NCI-H2029 (cell line): ENCODE measurements around the gene RIPOR3.
"Not testable (repeated sequence)": the region's sequence is repeated elsewhere in the genome, so short reads cannot be mapped to it uniquely, and the experiment has no call there.

ENCODE experiments used
- DNase-seq: peaks from one replicate; lab custom pipeline; 2025; lab: John Stamatoyannopoulos, UW

The RIPOR3 gene

DNA sequence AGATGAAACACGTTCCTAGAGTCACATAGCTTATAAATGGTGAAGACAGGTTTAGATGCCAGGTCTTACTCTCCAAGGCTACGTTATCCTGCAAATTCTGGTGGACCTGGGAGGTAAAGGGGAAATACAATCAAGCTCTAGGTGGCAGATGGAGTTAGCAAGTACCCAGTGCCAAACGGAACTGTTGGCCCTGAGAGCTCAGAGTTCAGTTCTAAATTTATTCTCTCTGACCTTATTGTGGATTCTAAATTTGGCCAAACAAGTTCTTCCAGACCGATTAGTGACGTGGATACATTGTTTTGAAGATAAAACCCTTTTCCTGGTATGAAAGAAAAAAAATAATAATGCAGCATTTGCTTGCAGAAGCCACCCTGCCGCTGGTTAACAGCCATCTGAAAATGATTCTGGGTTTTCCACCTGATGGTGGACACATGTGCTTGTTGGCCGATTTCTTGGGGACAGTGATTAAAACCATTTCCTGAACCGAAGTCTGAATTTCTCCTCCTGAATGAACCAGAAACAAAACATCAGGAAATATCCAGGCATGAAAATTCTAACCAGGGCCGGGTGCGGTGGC is 32.5 kb downstream of the RIPOR3 start:
- no peak for DNase-seq

DNA sequence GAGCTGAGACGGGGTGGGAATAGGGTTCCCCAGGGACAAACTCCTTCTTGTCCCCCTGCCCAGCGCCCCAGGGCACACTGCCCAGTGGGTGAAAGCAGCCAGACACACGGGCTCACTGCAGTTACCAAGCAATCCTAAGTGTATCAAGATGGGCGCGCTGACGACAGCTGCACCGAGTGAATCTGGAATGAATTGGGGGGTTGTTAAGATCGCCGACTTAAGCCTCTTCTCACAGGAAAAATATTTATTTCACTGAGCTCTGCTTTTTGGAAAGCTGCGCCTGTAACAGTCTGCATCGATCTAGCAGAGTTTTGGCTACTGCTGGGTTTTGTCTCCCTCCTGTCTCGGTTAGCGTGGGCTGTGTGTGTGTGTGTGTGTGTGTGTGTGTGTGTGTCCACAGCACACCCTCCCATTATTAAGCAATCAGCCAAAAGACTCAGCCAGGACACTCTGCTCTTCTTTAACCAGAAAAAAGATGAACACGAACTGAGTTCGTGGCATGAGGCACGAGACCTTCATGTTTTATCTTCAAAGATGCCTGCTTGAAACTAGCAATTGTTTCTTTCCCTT is 35.9 kb downstream of the RIPOR3 start:
- DNase-seq: no peak

GRCh38 chr20:50654904-50655303 is 36.4 kb downstream of the RIPOR3 start:
- DNase-seq: no peak

GRCh38 chr20:50652702-50653294 is 38.5 kb downstream of the RIPOR3 start:
- no peak for DNase-seq

DNA sequence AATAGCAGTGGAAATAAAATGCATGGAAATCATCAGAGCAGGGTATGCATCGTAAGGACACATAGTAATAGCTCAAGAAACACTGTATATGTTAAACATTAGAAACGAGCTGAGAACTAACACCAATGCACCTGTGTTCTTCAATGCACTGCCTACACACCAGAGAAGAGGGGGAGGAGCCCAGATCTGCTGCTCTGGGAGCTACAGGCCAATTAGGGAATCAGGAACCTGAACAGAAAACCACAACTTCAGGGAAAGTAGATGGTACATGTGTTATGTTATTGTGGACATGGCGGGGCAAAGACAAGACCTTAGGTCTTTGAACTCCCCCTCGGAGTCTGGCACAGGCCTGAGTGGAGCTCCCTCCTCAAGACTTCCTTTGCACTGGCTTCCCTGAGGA is 39.7 kb downstream of the RIPOR3 start:
- DNase-seq: no peak

- DNase-seq: no peak
These were observed 41.8 kb downstream of the RIPOR3 start for GRCh38 chr20:50649590-50649989.

DNA sequence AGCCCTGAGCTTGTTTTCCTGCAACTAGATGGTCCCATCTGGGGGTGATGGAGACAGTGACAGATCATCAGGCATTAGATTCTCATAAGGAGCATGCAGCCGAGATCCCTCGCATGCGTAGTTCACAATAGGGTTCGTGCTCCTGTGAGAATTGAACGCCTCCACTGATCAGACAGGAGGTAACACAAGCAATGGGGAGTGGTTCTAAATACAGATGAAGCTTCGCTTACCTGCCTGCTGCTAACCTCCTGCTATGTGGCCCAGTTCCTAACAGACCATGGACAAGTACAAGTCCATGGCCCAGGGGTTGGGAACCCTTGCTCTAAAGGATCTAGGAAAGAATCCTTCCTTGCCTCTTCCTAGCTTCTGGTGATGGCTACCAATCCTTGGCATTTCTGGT is 42.7 kb downstream of the RIPOR3 start:
- DNase-seq: no peak

DNA sequence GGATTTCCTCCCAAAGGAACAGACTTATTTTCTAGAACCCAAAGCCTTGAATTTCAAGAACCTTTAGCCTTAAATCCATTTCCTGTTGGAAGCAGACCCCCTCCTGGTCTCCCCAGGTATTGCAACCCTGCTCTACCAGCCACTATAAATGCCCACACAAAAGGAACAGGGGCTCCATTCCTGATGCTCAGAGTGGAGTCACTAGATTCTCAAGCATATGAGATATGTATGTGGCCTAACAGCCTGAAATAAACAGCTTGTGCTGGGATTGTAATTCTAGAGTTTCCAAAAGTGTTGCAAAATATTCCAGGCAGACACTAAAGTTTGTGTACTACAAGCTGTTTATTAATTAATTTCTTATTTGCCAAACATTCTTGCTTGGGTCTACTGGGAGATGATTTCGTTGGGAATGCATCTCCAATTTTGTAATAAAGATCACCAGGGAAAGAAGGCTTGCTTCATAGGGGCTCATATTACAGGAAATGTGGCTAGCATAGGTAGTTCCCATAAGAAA is 44.8 kb downstream of the RIPOR3 start:
- DNase-seq: no peak

GRCh38 chr20:50645253-50646068 is 45.9 kb downstream of the RIPOR3 start:
- peak; percentile 52 for DNase-seq

- DNase-seq: no peak
These were observed 49.0 kb downstream of the RIPOR3 start for GRCh38 chr20:50642288-50642803.

GRCh38 chr20:50641625-50642287 is 49.6 kb downstream of the RIPOR3 start:
- DNase-seq: not testable (repeated sequence)

DNA sequence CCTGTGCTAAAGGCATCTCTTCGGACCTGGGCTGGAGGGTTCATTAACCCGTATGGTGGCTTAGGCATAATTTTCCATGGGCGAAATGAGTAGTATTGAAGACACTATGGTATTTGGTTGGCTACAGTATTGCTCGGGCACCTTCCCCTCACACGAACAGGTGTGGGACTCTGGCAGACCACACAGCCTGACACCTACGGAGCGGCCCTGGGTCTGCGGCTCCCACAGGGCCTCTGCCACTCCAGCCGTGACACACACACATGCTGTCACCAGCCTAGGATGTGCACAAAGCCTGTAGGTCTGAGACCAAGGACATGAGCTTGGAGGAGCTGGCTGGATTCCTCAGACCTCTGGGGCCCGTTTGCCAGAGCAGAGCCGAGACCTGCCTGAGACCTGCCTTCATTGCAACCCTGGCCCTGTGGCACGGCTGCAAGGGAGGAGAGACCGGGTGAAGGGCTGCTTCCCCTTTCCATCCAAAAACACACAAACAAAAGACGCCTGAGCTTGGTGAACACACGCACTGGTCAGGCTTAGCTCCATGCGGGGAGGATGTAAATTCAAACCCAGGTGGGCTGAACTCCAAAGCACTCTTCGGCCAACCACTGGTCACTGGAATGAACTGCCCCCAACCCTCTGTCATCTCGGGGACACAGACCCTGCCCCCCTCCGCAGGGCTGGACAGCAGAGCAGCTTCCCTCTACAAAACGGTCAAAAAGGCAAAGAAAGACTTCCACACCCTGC is 51.2 kb downstream of the RIPOR3 start:
- not testable (repeated sequence) for DNase-seq

GRCh38 chr20:50638015-50638847 is 53.1 kb downstream of the RIPOR3 start:
- not testable (repeated sequence) for DNase-seq

DNA sequence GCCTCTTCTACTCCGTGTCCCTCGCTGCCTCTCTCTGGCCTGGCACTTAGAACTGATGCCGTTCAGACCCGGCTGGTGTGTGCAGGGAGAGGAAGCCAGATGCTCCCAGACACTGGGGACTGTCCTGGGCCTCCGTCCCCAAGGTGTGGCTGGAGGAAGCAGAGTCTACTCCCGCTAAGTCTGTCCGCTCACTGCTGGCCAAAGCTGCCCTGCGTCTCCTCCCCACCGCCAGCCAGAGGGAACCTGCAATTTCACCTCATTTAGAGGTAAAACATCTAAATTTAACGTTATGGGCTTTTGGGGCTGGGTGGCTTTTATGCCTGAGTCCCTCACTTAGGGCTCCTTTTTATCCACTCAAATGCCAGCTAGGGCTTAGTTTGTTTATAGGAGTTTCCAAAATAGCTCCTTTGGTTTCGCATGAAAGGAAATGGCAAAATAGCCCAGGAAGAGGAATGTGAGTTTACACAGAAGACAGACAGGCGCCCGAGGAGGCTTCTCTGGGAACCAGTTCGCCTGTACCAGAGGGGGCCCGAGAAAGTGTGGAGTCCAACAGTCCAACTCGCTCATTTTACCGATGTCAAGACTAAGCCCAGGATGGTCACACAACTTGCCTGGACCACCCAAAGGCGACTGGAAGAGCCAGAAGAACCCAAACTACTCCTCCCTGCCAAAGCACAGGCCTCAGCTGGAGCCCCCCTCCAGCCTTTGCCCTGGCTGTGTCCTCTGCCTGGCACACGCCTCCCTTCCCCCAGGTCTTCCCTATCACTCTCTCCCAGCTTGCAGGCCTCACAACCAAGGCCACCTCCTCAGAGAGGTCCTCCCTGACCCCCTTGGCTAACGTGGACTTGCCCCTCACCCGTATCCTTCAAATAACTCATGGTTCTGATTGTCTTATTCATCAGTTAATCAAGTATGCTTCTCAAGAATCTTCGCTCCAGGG is 54.5 kb downstream of the RIPOR3 start:
- no peak for DNase-seq

- peak; percentile 74 for DNase-seq
These were observed 55.4 kb downstream of the RIPOR3 start for GRCh38 chr20:50635676-50636600.

DNA sequence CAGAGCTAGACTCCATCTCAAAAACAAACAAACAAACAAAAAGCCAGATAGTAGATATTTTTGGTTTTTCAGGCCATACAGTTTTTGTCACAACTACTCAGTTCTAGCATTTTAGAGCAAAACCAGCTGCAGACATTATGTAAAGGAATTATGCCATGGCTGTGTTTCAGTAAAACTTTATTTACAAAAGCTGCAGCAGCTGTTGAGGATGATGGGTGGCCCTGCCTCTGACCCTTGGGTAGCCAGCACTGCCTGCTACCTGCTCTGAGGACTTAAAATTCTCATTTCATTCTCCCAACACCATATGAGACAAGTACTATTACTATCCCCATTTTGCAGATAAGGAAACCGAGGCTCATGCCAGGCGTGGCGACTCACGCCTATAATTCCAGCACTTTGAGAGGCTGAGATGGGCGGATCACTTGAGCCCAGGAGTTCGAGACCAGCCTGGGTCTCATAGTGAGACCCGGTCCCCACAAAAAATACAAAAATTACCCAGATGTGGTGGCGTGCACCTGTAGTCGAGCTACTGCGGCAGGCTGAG is 56.3 kb downstream of the RIPOR3 start:
- DNase-seq: no peak

DNA sequence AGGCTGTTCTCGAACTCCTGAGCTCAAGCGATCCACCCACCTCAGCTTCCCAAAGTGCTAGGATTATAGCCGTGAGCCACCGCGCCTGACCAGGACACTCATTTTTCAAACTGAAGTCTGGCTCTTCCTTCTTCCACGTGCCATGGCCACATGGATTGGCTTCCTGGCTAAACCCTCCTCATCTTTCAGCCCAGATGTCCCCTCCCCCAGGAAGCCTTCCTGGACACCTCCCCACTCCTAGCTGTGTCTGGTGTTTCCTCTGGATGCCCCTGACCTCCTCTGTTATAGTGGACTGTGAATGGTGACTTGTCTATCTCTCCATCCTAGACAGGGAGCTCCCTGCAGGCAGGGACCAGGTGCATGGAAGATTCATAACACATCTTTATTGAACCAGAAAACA is 57.2 kb downstream of the RIPOR3 start:
- no peak for DNase-seq

DNA sequence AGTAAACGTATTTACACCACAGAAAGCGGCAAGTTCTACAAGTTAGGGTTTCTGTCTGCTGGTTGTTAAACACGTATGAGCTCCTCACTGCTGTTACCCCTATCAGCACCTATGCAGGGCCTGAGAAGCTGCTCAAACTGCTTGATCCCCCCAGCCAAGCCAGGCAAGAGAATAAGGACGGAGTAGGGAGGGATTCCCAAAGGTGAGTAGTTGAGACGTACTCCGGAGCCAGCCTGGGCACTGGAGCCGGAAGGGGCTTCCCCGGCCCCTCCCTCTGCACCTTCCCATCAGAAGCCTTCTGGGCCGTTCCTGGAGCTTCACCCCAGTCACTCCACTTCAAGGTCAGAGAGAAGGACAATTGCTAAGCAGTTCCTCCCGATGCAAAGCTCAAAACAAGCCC is 58.0 kb downstream of the RIPOR3 start:
- no peak for DNase-seq
